ENCODE measurements around the gene BANF1.

DNA sequence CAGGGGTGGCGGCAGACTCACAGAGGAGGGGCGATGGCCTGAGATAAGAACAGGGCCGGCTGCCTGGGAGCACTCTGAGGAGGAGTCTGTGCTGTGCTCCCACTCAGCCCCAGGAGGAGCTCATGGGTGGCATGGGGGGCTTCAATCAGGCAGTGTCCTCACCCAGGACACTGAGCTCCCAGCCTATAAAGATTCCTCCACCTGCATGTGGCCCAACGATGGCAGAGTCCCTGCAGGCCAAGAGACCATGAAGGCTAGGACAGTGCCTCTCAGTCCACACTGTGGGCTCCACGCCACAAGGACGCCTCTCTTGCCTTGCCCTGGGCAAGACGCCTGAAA, 11.4 kb downstream of the BANF1 start:
- no peak for TF ChIP-seq EZH2 (IDR thresholded peaks at IDR 0.05; ENCODE audit: borderline replicate concordance, low read length)
- TF ChIP-seq, protein P1, sequence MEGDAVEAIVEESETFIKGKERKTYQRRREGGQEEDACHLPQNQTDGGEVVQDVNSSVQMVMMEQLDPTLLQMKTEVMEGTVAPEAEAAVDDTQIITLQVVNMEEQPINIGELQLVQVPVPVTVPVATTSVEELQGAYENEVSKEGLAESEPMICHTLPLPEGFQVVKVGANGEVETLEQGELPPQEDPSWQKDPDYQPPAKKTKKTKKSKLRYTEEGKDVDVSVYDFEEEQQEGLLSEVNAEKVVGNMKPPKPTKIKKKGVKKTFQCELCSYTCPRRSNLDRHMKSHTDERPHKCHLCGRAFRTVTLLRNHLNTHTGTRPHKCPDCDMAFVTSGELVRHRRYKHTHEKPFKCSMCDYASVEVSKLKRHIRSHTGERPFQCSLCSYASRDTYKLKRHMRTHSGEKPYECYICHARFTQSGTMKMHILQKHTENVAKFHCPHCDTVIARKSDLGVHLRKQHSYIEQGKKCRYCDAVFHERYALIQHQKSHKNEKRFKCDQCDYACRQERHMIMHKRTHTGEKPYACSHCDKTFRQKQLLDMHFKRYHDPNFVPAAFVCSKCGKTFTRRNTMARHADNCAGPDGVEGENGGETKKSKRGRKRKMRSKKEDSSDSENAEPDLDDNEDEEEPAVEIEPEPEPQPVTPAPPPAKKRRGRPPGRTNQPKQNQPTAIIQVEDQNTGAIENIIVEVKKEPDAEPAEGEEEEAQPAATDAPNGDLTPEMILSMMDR (IDR thresholded peaks at IDR 0.05; ENCODE audit: low read length), result no peak

All from OCI-LY1 (cell line).